Lung microvascular endothelial cell (primary cell): ENCODE data around the gene ANLN. TPM values are rescaled to one million over a fixed set of nuclear protein-coding genes. Genes with fewer than 3 reads are reported as not detected.
"Not testable (repeated sequence)": the region's sequence is repeated elsewhere in the genome, so short reads cannot be mapped to it uniquely, and the experiment has no call there.

ENCODE experiments used
- DNase-seq, 2 donors: peaks; one replicate each; pipeline versions ENCODE4 v3.0.0 to v3.0.0-alpha.2; 2010; ENCODE audit warnings: low read depth in 2 of 2
- total RNA-seq: library from RNA; depleted of rRNA; stranded (reverse); fragments of >200 nt; gene quantifications from 2 replicates; pipeline ENCODE4 v1.2.1, GENCODE V29; 2014

Gene ANLN
- total RNA-seq = 6.3 and 22.2 TPM in 2 replicates

GRCh38 chr7:36389371-36390198, at the start of gene ANLN:
TSS of gene ANLN (plus strand) at chr7:36389862. CDS start at chr7:36390027, 165 bp downstream.
- DNase-seq = peak; percentile 91

- DNase-seq = no peak
Observed at GRCh38 chr7:36343548-36343947, 46.1 kb upstream of the ANLN start.

- no peak for DNase-seq
Observed at GRCh38 chr7:36344622-36345021, 45.0 kb upstream of the ANLN start.

GRCh38 chr7:36346260-36346831, 43.3 kb upstream of the ANLN start:
- DNase-seq = no peak

- peak in 1 of 2 donors; percentile 40 for DNase-seq
Observed at GRCh38 chr7:36348256-36348655, 41.4 kb upstream of the ANLN start.

- DNase-seq = no peak
Observed at GRCh38 chr7:36348771-36349170, 40.9 kb upstream of the ANLN start.

GRCh38 chr7:36349626-36350025, 40.0 kb upstream of the ANLN start:
- no peak for DNase-seq

- no peak for DNase-seq
Observed at GRCh38 chr7:36355490-36355889, 34.2 kb upstream of the ANLN start.

- DNase-seq = no peak
Observed at GRCh38 chr7:36357054-36357453, 32.6 kb upstream of the ANLN start.

- no peak for DNase-seq
Observed at GRCh38 chr7:36358589-36358988, 31.1 kb upstream of the ANLN start.

GRCh38 chr7:36360244-36360643, 29.4 kb upstream of the ANLN start:
- no peak for DNase-seq

GRCh38 chr7:36361227-36361626, 28.4 kb upstream of the ANLN start:
- no peak for DNase-seq

- no peak for DNase-seq
Observed at GRCh38 chr7:36363515-36363914, 26.1 kb upstream of the ANLN start.

- no peak for DNase-seq
Observed at GRCh38 chr7:36366005-36366717, 23.5 kb upstream of the ANLN start.

- peak; percentile 81 to 91 for DNase-seq
Observed at GRCh38 chr7:36366718-36367560, 22.7 kb upstream of the ANLN start.

- DNase-seq = no peak
Observed at GRCh38 chr7:36367561-36368077, 22.0 kb upstream of the ANLN start.

GRCh38 chr7:36368496-36368895, 21.2 kb upstream of the ANLN start:
- DNase-seq = no peak

GRCh38 chr7:36369171-36369570, 20.5 kb upstream of the ANLN start:
- DNase-seq = no peak

GRCh38 chr7:36370046-36370445, 19.6 kb upstream of the ANLN start:
- DNase-seq = no peak

- DNase-seq = no peak
Observed at GRCh38 chr7:36372156-36372555, 17.5 kb upstream of the ANLN start.

GRCh38 chr7:36378555-36378954, 11.1 kb upstream of the ANLN start:
- not testable (repeated sequence) for DNase-seq
